ENCODE measurements around the gene EYS. TPM values are rescaled to one million over a fixed set of nuclear protein-coding genes. Genes with fewer than 3 reads are reported as not detected.
"Not testable (repeated sequence)": the region's sequence is repeated elsewhere in the genome, so short reads cannot be mapped to it uniquely, and the experiment has no call there.

EYS gene
- total RNA-seq, 1 donor from 2014 or later: 17.3 TPM

DNA sequence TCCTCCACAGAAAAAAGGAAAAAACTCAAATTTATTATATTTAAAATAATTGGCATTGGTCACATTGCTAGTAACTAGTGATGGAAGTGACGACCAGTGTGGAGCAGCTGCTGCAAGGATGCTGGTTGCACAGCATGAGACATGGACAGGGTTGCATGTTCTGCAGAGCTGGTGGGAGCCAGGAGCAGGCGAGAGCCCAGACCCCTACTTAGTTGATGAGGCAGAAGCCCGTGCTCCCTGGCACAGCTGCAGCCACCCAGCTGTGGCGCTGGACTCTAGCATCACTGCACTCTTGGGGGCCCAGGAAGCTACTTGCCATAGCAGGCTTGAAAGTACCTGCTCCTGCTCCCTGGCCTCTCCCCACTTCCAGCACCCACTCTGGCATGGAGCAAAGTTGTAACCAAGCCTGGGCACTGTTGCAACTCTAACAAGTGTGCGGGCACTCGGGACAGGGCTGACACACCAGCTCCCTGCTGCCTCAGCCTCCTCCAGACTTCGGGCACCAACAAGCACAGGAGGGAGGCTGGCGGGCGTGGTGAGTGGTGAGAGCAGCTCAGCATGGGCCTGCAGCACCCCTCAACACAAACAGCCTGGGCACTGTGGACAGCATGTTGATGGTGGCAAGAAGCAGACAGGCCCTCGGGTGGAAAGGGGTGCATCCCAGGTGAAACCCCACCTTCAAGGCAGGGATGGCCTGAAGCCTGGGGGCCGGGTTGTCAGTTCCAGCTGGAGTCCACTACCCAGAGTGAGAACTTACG, 69.6 kb downstream of the EYS start:
- DNase-seq (ENCODE audit: low spot score): no peak

GRCh38 chr6:65633501-65633900, 73.5 kb downstream of the EYS start:
- no peak for DNase-seq (ENCODE audit: low spot score)

- no peak for DNase-seq (ENCODE audit: low spot score)
Observed at GRCh38 chr6:65631711-65632110, 75.3 kb downstream of the EYS start.

DNA sequence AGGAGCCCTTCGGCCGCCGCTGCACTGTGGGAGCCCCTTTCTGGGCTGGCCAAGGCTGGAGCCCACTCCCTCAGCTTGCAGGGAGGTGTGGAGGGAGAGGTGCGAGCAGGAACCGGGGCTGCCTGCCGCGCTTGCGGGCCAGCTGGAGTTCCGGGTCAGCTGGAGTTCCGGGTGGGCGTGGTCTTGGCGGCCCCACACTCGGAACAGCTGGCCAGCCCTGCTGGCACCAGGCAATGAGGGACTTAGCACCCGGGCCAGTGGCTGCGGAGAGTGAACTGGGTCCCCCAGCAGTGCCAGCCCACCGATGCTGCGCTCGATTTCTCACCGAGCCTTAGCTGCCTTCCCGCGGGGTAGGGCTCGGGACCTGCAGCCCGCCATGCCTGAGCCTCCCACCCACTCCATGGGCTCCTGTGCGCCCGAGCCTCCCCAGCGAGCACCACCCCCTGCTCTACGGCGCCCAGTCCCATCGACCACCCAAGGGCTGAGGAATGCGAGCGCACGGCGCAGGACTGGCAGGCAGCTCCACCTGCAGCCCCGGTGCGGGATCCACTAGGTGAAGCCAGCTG, 79.5 kb downstream of the EYS start:
- DNase-seq (ENCODE audit: low spot score): not testable (repeated sequence)

- no peak for DNase-seq (ENCODE audit: low spot score)
Observed at GRCh38 chr6:65627015-65627414, 80.0 kb downstream of the EYS start.

DNA sequence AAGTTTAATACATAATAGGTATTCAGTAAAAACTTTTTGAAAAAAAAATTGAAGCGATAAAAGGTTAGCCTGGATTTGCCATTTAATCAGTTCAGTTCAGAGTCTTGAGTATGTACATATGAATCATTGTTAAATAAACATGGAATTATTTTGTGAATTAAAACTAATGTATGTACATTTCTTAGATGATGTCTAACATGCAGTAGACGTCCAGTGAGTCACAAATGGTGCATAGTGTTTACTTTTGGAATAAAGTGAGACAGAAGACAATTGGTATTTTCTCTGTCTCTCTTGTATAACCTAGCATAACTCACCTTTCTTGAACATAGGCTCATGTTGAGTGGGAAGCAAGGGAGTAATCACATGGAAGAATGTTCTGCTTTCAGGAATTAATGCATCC, 83.5 kb downstream of the EYS start:
- no peak for DNase-seq (ENCODE audit: low spot score)

- no peak for DNase-seq (ENCODE audit: low spot score)
Observed at GRCh38 chr6:65610746-65611145, 96.3 kb downstream of the EYS start.

- DNase-seq (ENCODE audit: low spot score): no peak
Observed at GRCh38 chr6:65595540-65595939, 111.5 kb downstream of the EYS start.

- DNase-seq (ENCODE audit: low spot score): no peak
Observed at GRCh38 chr6:65570340-65570739, 136.7 kb downstream of the EYS start.

DNA sequence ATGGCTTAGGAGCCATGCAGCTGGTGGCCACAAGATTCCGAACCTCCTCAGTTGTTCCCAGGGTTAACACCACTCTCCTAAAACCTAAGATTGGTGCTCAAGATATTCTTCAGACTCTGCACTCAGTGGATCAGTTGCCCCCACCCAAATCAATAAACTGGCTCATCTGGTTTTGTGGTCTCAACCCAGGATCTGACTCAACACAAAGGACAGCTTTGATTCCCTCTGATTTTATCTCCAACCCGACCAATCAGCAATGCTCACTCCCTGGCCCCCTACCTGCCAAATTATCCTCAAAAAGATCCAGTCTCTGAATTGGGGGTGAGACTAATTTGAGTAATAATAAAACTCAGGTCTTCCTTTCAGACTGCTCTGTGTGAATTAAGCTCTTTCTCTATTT, 137.5 kb downstream of the EYS start:
- DNase-seq (ENCODE audit: low spot score): no peak

- DNase-seq (ENCODE audit: low spot score): not testable (repeated sequence)
Observed at GRCh38 chr6:65569056-65569455, 138.0 kb downstream of the EYS start.

- no peak for DNase-seq (ENCODE audit: low spot score)
Observed at GRCh38 chr6:65566117-65566516, 140.9 kb downstream of the EYS start.

GRCh38 chr6:65558071-65558470, 149.0 kb downstream of the EYS start:
- DNase-seq (ENCODE audit: low spot score): no peak

DNA sequence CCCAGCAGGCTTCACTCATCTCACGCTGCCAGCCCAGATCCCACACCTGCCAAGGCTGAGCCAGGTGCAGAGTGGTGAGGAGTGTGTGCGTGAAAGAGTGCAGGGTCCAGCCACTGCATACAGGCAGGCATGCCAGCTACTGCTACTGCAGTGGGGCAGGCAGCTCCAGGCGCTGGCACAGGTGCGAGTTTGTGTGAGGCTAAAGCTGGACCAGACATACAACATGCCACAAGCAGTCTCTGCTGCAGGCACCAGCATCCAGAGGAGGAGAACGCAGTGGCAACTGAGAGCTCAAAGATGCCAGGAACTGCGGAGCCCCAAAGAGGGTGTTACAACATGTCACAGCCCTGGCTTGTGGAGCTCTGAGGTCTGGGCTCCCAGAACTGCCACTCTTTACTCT, 149.8 kb downstream of the EYS start:
- DNase-seq (ENCODE audit: low spot score): no peak

DNA sequence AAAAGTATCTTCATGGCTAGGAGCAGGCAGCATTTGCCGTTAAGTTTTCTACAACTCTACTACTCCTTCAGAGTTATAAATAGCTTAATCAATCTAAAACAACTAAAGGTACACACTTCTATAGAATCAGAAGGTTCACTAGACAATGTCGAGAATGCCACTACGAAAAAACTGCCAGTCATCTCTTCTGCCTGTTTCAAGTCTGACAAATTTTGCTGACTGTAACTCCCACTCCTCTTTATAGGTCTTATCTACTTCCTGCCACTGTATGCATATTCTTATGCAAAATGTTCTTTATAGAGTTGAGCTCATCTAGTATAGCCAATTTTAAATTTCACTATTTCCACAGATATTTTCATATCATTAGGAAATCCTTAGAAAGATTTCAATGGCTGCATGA, 160.1 kb downstream of the EYS start:
- DNase-seq (ENCODE audit: low spot score): no peak

DNA sequence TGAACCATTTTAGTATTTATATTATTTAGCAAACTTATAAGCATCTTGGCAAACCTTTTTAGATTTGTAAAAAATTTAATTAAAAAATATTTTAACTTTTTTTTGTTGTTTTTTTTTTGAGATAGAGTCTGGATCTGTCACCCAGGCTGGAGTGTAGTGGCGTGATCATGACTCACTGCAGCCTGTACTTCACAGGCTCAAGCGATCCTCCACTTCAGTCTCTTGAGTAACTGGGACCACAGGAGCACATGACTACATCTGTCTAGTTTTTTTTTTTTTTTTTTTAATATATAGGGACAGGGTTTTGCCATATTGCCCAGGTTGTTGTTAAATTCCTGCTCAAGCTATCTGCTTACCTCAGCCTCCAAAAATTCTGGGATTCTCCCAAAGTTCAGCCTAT, 161.1 kb downstream of the EYS start:
- no peak for DNase-seq (ENCODE audit: low spot score)

GRCh38 chr6:65538644-65539043, 168.4 kb downstream of the EYS start:
- no peak for DNase-seq (ENCODE audit: low spot score)

DNA sequence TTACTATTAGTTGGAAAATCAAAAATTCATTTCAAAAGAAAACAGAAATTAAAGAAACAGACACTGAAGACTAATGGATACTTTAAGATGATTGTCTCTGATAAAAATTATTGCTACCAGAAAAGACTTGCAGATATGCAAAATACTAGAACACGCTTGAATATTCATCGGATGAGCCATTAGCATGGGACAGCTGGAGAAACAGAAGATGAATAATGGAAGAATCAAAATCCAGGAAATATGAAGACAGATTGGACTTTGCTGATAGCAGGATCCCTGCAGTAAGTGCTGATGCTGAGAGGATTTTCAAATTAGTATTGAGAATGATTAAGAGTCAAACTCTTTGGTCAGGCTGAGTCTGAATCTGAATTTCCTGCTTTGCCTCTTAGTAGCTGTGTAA, 169.4 kb downstream of the EYS start:
- DNase-seq (ENCODE audit: low spot score): no peak

GRCh38 chr6:65531533-65531932, 175.5 kb downstream of the EYS start:
- no peak for DNase-seq (ENCODE audit: low spot score)

DNA sequence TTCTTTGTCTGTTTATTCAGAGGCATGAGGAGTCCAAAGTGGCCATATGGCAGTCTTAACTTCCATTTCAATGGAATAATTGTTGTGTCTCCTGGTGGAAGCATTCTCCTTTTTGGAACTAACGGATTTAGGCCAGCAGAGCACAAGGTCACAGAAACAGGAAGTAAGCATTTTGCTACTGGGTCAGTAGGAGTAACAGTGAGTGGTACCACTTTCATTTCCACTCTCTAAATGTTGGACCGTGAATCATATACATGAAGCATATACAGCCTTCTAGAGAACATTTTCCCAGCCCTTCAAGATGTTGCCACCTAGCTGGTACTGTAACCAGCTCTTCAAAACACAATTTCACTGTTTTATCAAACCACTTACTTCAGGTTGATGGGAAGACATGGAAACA, 182.8 kb downstream of the EYS start:
- no peak for DNase-seq (ENCODE audit: low spot score)

- no peak for DNase-seq (ENCODE audit: low spot score)
Observed at GRCh38 chr6:65505736-65506135, 201.3 kb downstream of the EYS start.

GRCh38 chr6:65501045-65501444, 206.0 kb downstream of the EYS start:
- DNase-seq (ENCODE audit: low spot score): no peak

DNA sequence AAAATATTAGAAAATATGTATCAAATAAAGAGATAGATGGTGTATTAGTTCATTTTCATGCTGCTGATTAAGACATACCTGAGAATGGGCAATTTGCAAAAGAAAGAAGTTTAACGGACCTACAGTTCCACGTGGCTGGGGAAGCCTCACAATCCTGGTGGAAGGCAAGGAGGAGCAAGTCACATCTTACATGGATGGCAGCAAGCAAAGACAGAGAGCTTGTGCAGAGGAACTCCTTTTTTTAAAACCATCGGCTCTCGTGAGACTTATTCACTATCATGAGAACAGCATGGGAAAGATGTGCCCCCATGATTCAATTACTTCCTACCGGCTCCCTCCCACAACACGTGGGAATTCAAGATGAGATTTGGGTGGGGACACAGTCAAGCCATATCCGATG, 223.4 kb downstream of the EYS start:
- not testable (repeated sequence) for DNase-seq (ENCODE audit: low spot score)

GRCh38 chr6:65469650-65470049, 237.4 kb downstream of the EYS start:
- DNase-seq (ENCODE audit: low spot score): peak; percentile 66
